CD8-positive, alpha-beta memory T cell (primary cell): ENCODE data around the gene FYB1. TPM values are rescaled to one million over a fixed set of nuclear protein-coding genes. Genes with fewer than 3 reads are reported as not detected.

Experiments used
- CTCF ChIA-PET: fragments of 350-600 bp; sonication (Branson Sonifier 250); formaldehyde crosslinking; loops from one replicate; lab custom pipeline; 2021; ENCODE audit warnings: antibody characterized with exemption; lab: Charles Lee
- POLR2A ChIA-PET: fragments of 350-600 bp; sonication (Branson Sonifier 250); formaldehyde crosslinking; loops from one replicate; lab custom pipeline; 2021; ENCODE audit warnings: antibody characterized with exemption; lab: Charles Lee
- DNase-seq, 5 donors: peaks; one replicate each; pipeline versions ENCODE4 v3.0.0 to v3.0.0-alpha.2; 2020 to 2022; ENCODE audit warnings: mixed read lengths in 1 of 5
- H3K27ac ChIP-seq: one replicate; pipeline ENCODE4 v1.7.0; 2013; ENCODE audit warnings: low read depth, mild to moderate bottlenecking, low read length, moderate library complexity
- H3K27me3 ChIP-seq: 2 replicates; pipeline ENCODE4 v1.7.0; 2013; ENCODE audit warnings: low read length, mild to moderate bottlenecking; ENCODE audit not compliant: insufficient read depth, poor library complexity, severe bottlenecking
- H3K36me3 ChIP-seq: 2 replicates; pipeline ENCODE4 v1.7.0; 2013; ENCODE audit warnings: mild to moderate bottlenecking, low read length, moderate library complexity; ENCODE audit not compliant: insufficient read depth
- H3K4me1 ChIP-seq: 2 replicates; pipeline ENCODE4 v1.7.0; 2013; ENCODE audit warnings: mild to moderate bottlenecking, low read length, moderate library complexity; ENCODE audit not compliant: insufficient read depth
- H3K4me3 ChIP-seq: 2 replicates; pipeline ENCODE4 v1.7.0; 2013; ENCODE audit warnings: mild to moderate bottlenecking, low read length
- H3K9me3 ChIP-seq: 2 replicates; pipeline ENCODE4 v1.7.0; 2013; ENCODE audit warnings: mild to moderate bottlenecking, low read length
- H3K27ac Mint-ChIP-seq, 8 donors: one replicate each; pipeline ENCODE4 v1.8.0; 2020 to 2021; ENCODE audit warnings: mixed read lengths in 8 of 8, mild to moderate bottlenecking in 6 of 8, inconsistent platforms in 3 of 8, moderate library complexity in 3 of 8
- H3K27me3 Mint-ChIP-seq, 2 donors: one replicate each; pipeline ENCODE4 v1.8.0; 2020 to 2021; ENCODE audit warnings: mixed read lengths in 2 of 2, mild to moderate bottlenecking in 1 of 2, moderate library complexity in 1 of 2
- H3K36me3 Mint-ChIP-seq, 3 donors: one replicate each; pipeline ENCODE4 v1.8.0; 2020 to 2021; ENCODE audit warnings: mixed read lengths in 3 of 3, inconsistent platforms in 1 of 3, mild to moderate bottlenecking in 1 of 3
- H3K4me1 Mint-ChIP-seq, 3 donors: one replicate each; pipeline ENCODE4 v1.8.0; 2020 to 2021; ENCODE audit warnings: mixed read lengths in 3 of 3, inconsistent platforms in 1 of 3, mild to moderate bottlenecking in 1 of 3
- H3K4me3 Mint-ChIP-seq, 7 donors: one replicate each; pipeline ENCODE4 v1.8.0; 2020 to 2021; ENCODE audit warnings: mixed read lengths in 7 of 7, mild to moderate bottlenecking in 6 of 7, moderate library complexity in 4 of 7, inconsistent platforms in 2 of 7
- H3K9me3 Mint-ChIP-seq, 5 donors: one replicate each; pipeline ENCODE4 v1.8.0; 2020 to 2022; ENCODE audit warnings: mixed read lengths in 5 of 5, mild to moderate bottlenecking in 3 of 5, moderate library complexity in 2 of 5, inconsistent platforms in 1 of 5
- polyA plus RNA-seq: library from polyadenylated mRNA; unstranded; fragments of 300-500 nt; fragmentation: Illumina TruSeq; gene quantifications from one replicate; pipeline ENCODE4 v1.2.3, GENCODE V29; 2021
- total RNA-seq, 2 experiments: library from RNA; stranded (reverse); gene quantifications; one replicate each; pipeline ENCODE4 v1.2.3, GENCODE V29; 2021

FYB1 gene
- total and polyA plus RNA-seq, 3 experiments from 2014 or later = 75.9 to 282 (median 84.2) TPM

- H3K9me3 ChIP-seq = no peaks in the 10 kb centered on the region
- peak overlapping the region; percentile 28 for H3K27ac ChIP-seq
- H3K36me3 ChIP-seq = no peaks in the 10 kb centered on the region
- peak overlapping the region; percentile 2 to 77 (median 67) for H3K4me3 Mint-ChIP-seq
- H3K27me3 Mint-ChIP-seq = no peaks in the 10 kb centered on the region
- POLR2A ChIA-PET = interaction anchor here (0.6 to 2.3 kb wide), 3 partner anchors 11 to 48 kb away, joined by 3 to 18 read pairs (median 6); no protein-coding TSS in a partner anchor
- peak in 3 of 5 donors; percentile 27 to 69 (median 37) for DNase-seq
- peaks cover 89 to 98% (median 97%) of the 10 kb centered on the region in 3 donors for H3K4me1 Mint-ChIP-seq
- H3K4me3 ChIP-seq = peak overlapping the region; percentile 8
- peak overlapping the region; percentile 40 to 94 (median 90) for H3K27ac Mint-ChIP-seq
- peaks cover 4 to 43% (median 19%) of the 10 kb centered on the region in 3 donors for H3K36me3 Mint-ChIP-seq
- CTCF ChIA-PET = interaction anchor here (0.7 to 2.6 kb wide), 11 partner anchors 10 to 119 kb away, joined by 3 to 17 read pairs (median 4); no protein-coding TSS in a partner anchor
- H3K9me3 Mint-ChIP-seq = no peaks in the 10 kb centered on the region
- peaks cover 97% of the 10 kb centered on the region for H3K4me1 ChIP-seq
- no peaks in the 10 kb centered on the region for H3K27me3 ChIP-seq
These were observed 55.3 kb downstream of the FYB1 start for GRCh38 chr5:39164016-39164415.

- H3K27ac Mint-ChIP-seq = peak overlapping the region in 7 of 8 donors; percentile 70 to 90 (median 81)
- H3K4me3 Mint-ChIP-seq = peak overlapping the region in 6 of 7 donors; percentile 43 to 68 (median 65)
- POLR2A ChIA-PET = no interaction called here
- Histone ChIP-seq H3K4me3 (no peak overlapping the region), H3K27me3 (no peaks in the 10 kb centered on the region), H3K4me1 (peaks cover 95% of the 10 kb centered on the region), H3K36me3 (no peaks in the 10 kb centered on the region), H3K27ac (no peak overlapping the region), H3K9me3 (no peaks in the 10 kb centered on the region)
- no peaks in the 10 kb centered on the region for H3K27me3 Mint-ChIP-seq
- peaks cover 89 to 96% (median 96%) of the 10 kb centered on the region in 3 donors for H3K4me1 Mint-ChIP-seq
- CTCF ChIA-PET = no interaction called here
- H3K36me3 Mint-ChIP-seq = peaks cover 4 to 46% (median 16%) of the 10 kb centered on the region in 3 donors
- no peak for DNase-seq
- H3K9me3 Mint-ChIP-seq = no peaks in the 10 kb centered on the region
These were observed 57.8 kb downstream of the FYB1 start for GRCh38 chr5:39161578-39161977.

DNA sequence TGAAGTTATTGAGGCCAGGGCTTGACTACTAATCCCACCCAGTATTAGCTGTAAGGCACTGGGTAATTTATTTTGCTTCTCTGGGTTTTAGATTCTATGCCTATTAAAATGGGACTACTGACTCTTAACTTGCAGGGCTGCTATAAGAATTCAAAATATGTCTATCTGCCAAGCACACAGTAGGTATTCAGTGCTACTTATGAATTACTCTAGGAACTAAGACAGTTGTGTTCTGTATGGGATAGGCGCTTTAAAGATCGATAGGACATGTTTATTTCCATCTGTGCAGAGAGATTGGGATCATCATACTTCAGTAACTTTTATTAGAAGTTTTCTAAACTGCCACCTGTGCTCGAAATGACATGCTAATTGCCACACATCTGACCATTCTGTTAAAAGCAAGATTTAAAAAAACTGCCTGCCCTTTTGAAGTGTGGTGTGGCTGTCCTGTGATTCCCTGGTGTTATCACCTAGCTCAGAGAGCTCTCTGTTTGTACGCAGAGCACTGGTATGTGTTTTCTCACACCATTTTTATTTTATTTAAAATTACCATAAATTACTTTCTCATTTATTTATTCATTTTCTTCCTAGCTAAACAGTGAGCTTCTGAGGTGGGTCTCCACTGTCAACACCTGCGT, 58.7 kb downstream of the FYB1 start:
- Histone ChIP-seq H3K27me3 (no peaks in the 10 kb centered on the region), H3K9me3 (no peaks in the 10 kb centered on the region), H3K36me3 (no peaks in the 10 kb centered on the region), H3K4me1 (peaks cover 96% of the 10 kb centered on the region), H3K27ac (no peak overlapping the region), H3K4me3 (no peak overlapping the region)
- Mint-ChIP-seq H3K36me3 (peaks cover 4 to 44% (median 14%) of the 10 kb centered on the region in 3 donors), H3K9me3 (no peaks in the 10 kb centered on the region), H3K27ac (peak overlapping the region in 7 of 8 donors; percentile 21 to 79 (median 68)), H3K4me3 (peak overlapping the region; percentile 13 to 69 (median 53)), H3K27me3 (no peaks in the 10 kb centered on the region), H3K4me1 (peaks cover 88 to 96% (median 96%) of the 10 kb centered on the region in 3 donors)
- no peak for DNase-seq
- POLR2A ChIA-PET = interaction anchor here (0.6 kb wide), 1 partner anchor 26 kb away, joined by 6 read pairs; no protein-coding TSS in a partner anchor
- CTCF ChIA-PET = interaction anchor here (1.3 to 2.3 kb wide), 4 partner anchors 11 to 122 kb away, joined by 3 to 5 read pairs (median 3); no protein-coding TSS in a partner anchor

DNA sequence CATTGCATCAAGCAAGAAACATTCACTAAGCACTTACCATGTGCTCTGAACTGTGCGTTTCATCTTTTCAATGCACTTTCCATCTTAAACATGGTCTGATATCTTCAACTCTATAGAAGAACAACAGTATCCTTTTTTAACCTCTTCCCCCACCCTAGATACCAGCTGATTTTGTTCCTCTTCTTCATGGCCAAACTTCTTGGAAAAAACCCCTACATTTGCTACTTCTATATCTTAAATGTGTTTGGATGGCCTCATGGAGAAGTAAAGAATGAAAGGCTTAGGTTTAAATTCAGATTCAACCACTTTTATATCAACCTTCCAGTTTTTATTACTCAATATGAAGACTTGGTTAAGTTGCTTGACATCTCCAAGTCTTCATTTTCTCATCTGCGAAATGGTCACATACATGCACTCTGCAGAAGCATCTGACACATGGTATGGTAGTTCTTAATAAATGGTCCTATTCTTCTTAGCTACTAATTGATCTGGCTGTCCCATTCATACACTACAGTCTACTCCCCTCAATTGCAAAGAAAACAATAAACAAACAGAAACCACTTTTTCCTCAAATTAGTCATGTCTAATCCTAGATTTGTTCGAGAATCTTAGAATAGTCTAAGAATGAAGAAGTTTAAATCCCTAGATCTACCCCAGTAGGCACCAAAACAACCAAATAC, 59.4 kb downstream of the FYB1 start:
- Mint-ChIP-seq H3K27me3 (no peaks in the 10 kb centered on the region), H3K4me1 (peaks cover 86 to 96% (median 95%) of the 10 kb centered on the region in 3 donors), H3K9me3 (no peaks in the 10 kb centered on the region), H3K4me3 (peak overlapping the region; percentile 13 to 69 (median 53)), H3K27ac (peak overlapping the region in 7 of 8 donors; percentile 21 to 79 (median 68)), H3K36me3 (peaks cover 0 to 40% (median 17%) of the 10 kb centered on the region in 3 donors)
- Histone ChIP-seq H3K36me3 (no peaks in the 10 kb centered on the region), H3K27ac (no peak overlapping the region), H3K4me1 (peaks cover 93% of the 10 kb centered on the region), H3K9me3 (no peaks in the 10 kb centered on the region), H3K4me3 (no peak overlapping the region), H3K27me3 (no peaks in the 10 kb centered on the region)
- ChIA-PET POLR2A (no interaction called here), CTCF (interaction anchor here (1.3 to 2.3 kb wide), 4 partner anchors 10 to 123 kb away, joined by 3 to 5 read pairs (median 3); no protein-coding TSS in a partner anchor)
- DNase-seq = no peak

DNA sequence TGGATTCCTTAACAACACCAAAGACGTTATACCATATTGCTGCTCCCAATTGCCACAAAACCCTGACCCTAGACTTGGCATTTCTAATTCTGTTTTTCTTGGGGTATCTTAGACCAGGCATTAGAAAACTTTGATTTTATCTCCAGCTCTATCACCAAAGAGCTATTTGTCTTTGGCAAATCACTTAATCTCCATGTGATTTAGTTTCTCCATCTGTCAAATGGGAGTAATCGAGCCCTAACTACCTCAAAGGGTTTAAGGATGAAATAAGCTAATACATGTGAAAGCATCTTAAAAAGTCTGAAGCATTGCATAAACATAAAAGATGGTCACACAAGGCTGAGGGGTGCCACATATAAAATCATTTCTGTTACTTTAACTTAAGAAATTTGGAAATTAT, 60.6 kb downstream of the FYB1 start:
- H3K36me3 ChIP-seq = no peaks in the 10 kb centered on the region
- no peaks in the 10 kb centered on the region for H3K27me3 ChIP-seq
- Mint-ChIP-seq H3K9me3 (no peaks in the 10 kb centered on the region), H3K36me3 (peaks cover 0 to 43% (median 17%) of the 10 kb centered on the region in 3 donors), H3K4me1 (peaks cover 81 to 95% (median 93%) of the 10 kb centered on the region in 3 donors), H3K27me3 (no peaks in the 10 kb centered on the region), H3K27ac (peak overlapping the region in 6 of 8 donors; percentile 24 to 81 (median 73)), H3K4me3 (peak overlapping the region in 4 of 7 donors; percentile 1 to 45 (median 28))
- ChIA-PET CTCF (interaction anchor here (2.3 to 2.6 kb wide), 2 partner anchors 9 to 59 kb away, joined by 5 to 18 read pairs; no protein-coding TSS in a partner anchor), POLR2A (no interaction called here)
- H3K4me3 ChIP-seq = no peak overlapping the region
- H3K27ac ChIP-seq = no peak overlapping the region
- DNase-seq = no peak
- H3K9me3 ChIP-seq = no peaks in the 10 kb centered on the region
- peaks cover 90% of the 10 kb centered on the region for H3K4me1 ChIP-seq

- H3K4me3 Mint-ChIP-seq = peak overlapping the region in 6 of 7 donors; percentile 1 to 59 (median 38)
- Histone ChIP-seq H3K27ac (peak overlapping the region; percentile 13), H3K27me3 (no peaks in the 10 kb centered on the region), H3K4me1 (peaks cover 90% of the 10 kb centered on the region), H3K9me3 (no peaks in the 10 kb centered on the region), H3K4me3 (no peak overlapping the region), H3K36me3 (peaks cover 3% of the 10 kb centered on the region)
- peak in 1 of 5 donors; percentile 25 for DNase-seq
- peaks cover 0 to 47% (median 19%) of the 10 kb centered on the region in 3 donors for H3K36me3 Mint-ChIP-seq
- peaks cover 80 to 95% (median 93%) of the 10 kb centered on the region in 3 donors for H3K4me1 Mint-ChIP-seq
- ChIA-PET POLR2A (interaction anchor here (0.7 kb wide), 1 partner anchor 29 kb away, joined by 3 read pairs; no protein-coding TSS in a partner anchor), CTCF (interaction anchor here (1.3 to 3.4 kb wide), 3 partner anchors 12 to 126 kb away, joined by 4 to 18 read pairs (median 12); no protein-coding TSS in a partner anchor)
- peak overlapping the region; percentile 44 to 86 (median 75) for H3K27ac Mint-ChIP-seq
- no peaks in the 10 kb centered on the region for H3K27me3 Mint-ChIP-seq
- H3K9me3 Mint-ChIP-seq = no peaks in the 10 kb centered on the region
These were observed 61.2 kb downstream of the FYB1 start for GRCh38 chr5:39158127-39158593.

- Mint-ChIP-seq H3K4me3 (peak overlapping the region; percentile 5 to 59 (median 42)), H3K9me3 (no peaks in the 10 kb centered on the region), H3K4me1 (peaks cover 82 to 97% (median 95%) of the 10 kb centered on the region in 3 donors), H3K27ac (peak overlapping the region; percentile 44 to 86 (median 77)), H3K27me3 (no peaks in the 10 kb centered on the region), H3K36me3 (peaks cover 3 to 51% (median 22%) of the 10 kb centered on the region in 3 donors)
- H3K4me1 ChIP-seq = peaks cover 90% of the 10 kb centered on the region
- POLR2A ChIA-PET = interaction anchor here (0.7 kb wide), 1 partner anchor 30 kb away, joined by 3 read pairs; no protein-coding TSS in a partner anchor
- H3K36me3 ChIP-seq = peaks cover 8% of the 10 kb centered on the region
- no peak for DNase-seq
- no peaks in the 10 kb centered on the region for H3K27me3 ChIP-seq
- no peak overlapping the region for H3K4me3 ChIP-seq
- no peaks in the 10 kb centered on the region for H3K9me3 ChIP-seq
- H3K27ac ChIP-seq = peak overlapping the region; percentile 13
- CTCF ChIA-PET = interaction anchor here (0.8 to 3.4 kb wide), 6 partner anchors 12 to 126 kb away, joined by 3 to 18 read pairs (median 4); no protein-coding TSS in a partner anchor
These were observed 61.7 kb downstream of the FYB1 start for GRCh38 chr5:39157701-39158100.
